Measurements from ENCODE around the gene FIG4.
"Not testable (repeated sequence)": the region's sequence is repeated elsewhere in the genome, so short reads cannot be mapped to it uniquely, and the experiment has no call there.

FIG4 gene

DNA sequence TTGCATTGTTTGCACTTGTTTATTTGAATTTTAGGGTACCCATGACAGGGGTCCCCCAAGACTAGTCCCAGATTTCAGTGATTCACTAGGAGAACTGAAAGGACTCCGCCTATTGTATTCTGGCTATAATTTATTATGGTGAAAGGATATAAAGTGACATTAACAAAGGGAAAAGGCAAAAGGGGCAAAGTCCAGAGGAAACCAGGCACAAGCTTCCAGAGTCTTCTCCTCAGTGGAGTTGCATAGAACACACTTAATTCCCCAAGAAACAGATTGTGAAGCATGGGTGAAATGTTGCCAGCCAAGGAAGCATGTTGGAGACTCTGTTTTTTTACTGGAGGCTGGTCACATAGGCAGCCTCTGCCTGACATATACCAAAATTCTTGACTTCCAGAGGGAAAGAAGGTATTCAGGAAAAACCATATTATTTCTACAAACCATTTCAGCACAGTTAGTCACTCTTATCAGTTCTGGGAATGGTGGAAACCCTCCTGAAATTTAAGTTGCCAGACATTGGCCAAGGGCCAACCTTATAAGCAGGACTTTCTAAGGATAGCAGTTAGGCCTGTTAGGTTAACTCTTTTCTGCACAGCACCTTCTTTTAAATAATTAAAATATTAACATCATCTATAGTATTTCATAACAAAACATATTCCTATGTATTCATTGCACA, 71.8 kb downstream of the FIG4 start:
- DNase-seq: no peak

DNA sequence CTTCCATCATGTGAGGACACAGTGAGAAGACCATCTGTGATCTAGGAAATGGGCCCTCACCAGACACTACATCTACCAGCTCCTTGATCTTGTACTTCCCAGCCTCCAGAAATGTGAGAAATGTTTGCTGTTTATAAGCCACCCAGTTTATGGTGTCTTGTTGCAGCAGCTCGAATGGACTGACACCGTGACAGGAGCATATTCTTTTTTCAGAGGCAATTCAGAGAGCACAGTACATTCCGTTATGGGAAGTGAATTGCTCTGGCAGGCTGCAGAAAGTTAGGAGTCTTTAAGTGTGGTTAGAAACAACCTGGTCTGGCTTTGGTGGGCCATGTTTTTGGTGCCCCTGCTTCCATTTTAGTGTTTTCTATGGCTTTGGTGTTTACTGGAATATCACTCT, 75.1 kb downstream of the FIG4 start:
- DNase-seq: no peak

DNA sequence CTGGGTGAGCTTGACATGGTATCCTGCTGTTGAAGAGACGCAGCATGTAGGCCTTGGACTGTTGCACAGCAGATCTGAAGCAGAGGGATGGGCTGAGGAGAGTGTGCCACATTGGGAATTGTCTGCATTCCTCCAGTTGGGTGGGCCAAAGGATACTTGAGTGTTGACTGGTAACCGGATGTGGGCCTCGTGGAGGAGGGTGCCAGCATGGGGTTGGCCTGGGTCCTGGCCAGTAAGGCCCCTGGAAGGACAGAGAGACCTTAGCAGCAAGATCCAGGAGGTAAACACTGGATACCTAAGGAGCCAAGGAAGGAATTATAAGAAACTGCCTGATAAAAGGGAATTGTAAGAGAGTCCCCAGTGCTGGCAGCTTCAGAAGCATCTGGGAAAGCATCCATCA, 76.9 kb downstream of the FIG4 start:
- DNase-seq: no peak

DNA sequence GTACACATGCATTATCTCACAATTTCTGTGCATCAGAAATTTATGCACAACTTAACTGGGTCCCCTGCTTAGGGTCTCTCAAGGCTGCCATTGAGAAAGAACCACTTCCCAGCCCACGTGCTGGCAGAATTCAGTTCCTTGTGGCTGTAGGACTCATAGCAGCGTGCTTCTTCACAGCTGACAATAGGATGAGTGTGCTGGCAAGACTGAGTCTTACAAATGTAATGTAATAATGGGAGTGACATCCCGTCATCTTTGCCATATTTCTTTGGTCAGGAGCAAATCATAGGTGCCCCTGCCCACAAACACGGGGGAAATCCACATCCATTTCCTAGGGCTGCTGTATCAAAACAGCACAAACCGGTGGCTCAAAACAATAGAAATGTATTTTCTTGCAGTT, 77.4 kb downstream of the FIG4 start:
- DNase-seq: no peak

DNA sequence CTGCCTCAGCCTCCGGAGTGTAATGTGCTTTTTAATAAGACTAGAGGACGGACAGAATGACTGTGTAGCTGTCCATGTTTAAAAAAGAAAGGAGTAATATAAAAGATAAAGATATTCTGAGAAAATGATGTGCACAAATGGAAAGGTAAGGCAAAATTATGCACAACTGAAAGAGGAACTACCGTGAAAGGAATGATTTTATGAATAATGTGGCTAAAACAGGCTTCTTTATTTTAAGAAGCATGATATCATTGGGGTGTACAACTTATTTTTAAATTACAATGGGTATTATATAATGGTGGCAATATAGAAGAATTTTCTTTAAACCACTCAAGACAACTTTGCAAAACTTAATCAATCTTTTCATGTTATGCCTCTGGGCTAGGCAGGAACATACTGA, 78.1 kb downstream of the FIG4 start:
- DNase-seq: no peak

DNA sequence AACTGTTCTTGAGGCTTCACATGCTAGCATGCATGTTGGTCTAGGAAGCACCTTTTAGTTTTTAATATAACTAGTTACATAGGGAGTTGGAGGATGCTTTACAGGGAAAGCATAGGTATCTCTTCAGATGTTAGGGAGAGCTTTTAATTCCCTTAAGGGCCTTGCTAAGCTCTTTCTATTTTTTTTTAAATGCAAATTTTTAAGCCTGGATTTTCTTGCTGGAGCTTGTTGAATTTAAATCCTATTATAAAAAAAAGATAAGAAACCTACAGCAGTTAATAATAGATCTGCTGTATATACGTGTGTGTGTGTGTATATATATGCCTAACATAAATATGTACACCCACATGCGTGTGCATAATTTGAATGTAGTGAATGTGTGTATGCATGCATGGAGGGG, 79.0 kb downstream of the FIG4 start:
- no peak for DNase-seq

DNA sequence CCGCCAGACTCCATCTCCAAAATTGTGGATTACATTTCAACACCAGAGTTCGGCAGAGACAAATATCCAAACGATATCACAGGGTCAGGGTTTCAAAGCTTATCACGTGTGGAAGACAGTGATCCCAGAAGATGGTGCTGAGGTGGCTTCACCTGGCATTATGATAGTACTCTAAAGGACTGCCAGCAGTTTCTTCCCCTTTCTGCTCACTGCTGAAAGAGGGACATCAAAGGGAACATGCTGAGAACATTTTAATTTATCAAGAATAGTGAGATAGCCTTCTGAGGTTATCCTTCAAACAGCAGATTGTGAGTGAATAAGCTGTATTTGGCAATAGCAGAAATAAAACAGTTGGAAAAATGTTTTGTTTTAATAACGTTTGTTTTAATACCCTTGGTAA, 79.7 kb downstream of the FIG4 start:
- DNase-seq: no peak

DNA sequence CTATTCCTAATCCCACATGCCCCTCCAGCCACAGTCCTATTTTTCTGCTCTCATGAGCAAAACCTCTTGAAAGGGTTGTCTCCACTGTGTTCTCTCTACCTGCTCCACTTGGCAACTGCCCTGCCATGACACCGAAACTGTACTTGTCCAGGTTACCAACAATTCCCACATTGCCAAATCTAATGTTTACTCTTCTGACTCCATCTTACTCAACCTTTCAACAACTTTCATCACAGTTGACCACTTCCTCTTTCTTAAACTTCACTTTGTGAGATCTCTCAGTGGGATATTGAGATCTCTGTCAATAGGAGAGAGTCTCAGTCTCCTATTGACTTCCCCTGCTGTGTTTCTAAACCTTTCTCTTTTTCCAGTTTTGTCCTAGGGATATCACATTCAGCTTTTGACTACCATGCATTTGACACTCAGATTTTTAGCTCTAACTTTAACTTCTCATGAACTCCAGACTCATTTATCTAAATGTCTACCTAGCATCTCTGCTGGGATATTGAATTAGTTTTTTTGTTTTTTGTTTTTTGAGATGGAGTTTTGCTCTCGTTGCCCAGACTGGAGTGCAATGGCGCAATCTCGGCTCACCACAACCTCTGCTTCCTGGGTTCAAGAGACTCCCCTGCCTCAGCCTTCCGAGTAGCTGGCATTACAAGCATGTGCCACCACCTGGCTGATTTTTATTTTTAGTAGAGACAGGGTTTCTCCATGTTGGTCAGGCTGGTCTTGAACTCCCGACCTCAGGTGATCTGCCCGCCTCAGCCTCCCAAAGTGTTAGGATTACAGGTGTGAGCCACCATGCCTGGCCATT, 81.1 kb downstream of the FIG4 start:
- not testable (repeated sequence) for DNase-seq

DNA sequence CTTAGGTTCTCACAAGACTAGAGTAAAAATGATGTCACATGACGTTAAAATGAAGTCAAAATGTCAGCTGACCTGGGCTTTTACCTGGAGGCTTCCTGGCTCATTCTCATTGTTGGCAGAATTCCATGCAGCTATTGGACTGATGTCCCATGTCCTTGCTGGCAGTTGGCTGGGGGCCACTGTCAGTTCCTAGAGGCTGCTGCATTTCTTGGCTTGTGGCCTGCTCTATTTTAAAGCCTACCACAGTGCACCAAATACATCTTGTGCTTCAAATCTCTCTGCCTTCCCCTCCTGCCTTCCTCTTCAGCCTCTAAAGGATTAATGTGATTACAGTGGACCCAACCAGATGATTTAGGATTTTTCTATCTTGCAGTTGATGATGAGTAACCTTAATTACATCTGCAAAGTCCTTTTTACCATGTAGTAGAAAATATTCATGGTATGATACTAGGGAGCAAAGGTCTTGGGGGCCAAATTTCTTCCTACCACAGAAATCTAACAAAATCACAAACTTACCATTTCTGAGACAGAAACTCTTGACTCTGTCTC, 81.9 kb downstream of the FIG4 start:
- no peak for DNase-seq

DNA sequence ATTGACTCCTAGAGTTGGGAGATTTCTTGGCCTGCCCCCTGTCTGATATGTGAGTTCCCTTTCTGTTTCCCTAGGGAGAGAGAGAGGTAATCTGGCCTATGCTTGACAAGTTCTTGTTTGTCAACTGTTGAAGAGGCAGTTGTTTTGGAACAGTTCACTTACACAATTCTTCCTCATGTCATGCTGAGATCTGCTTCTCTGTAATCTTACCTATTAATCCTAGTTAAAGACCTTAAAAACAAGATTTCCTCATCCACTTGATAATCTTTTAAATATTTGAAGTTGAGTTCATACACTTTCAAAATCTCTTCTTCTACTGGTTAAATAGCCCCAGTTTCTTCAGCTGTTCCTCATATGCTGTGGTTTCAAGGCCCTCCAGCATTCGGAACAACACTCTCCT, 89.9 kb downstream of the FIG4 start:
- DNase-seq: no peak

DNA sequence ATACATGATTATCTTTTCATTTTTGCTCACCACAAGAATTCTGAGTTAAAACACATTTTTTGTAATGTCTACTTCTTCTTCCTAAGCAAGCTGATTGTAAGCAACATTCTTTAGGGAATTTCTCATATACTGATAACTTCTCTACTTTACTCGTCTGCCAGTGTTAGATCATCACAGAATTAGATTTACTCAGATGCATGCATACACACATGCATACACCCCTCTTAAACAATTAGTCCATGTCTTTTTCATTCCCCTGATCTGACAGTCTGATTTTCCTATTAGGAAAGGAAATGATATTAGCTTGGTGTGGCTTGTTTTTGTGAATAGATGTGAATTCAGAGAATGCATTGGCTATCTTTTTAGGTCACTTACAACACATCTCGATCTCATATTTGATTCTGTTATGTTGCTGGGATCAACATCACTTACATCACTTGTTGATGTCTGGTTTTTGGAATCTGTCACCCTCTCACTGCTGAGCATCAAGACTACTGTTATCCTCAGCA, 91.4 kb downstream of the FIG4 start:
- no peak for DNase-seq

DNA sequence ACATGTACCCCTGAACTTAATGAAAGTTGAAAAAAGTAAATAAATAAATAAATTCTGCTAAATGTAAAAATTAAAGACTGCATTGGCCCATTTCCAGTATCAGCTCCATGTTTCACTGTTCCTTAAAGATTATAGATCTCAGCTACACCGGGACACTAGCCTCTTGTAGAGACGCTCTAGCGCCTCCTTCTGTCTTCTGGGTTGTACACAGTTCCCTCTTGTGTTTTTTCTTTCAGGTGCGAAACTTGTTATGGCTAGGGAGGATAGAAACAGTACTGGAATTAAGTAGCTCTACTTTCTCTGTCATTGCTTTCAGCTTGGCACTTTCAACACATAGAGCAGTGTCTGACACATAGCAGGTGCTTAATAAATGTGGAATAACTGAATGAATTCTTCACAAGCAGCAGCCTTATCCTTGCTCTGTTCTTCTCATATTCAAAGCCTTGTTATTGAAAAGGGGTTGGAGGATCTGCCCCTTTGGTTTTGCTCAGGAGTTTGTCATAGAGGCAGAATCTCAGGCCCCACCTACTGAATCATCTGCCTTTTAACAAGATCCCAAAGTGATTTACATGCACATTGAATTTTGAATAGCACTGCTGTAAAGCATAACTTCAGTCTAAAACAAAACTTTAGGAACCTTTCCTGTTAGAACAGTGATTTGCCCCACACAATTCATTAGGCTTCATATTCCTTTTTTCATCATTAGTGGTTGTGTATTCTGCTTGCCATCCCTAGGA, 92.3 kb downstream of the FIG4 start:
- no peak for DNase-seq

DNA sequence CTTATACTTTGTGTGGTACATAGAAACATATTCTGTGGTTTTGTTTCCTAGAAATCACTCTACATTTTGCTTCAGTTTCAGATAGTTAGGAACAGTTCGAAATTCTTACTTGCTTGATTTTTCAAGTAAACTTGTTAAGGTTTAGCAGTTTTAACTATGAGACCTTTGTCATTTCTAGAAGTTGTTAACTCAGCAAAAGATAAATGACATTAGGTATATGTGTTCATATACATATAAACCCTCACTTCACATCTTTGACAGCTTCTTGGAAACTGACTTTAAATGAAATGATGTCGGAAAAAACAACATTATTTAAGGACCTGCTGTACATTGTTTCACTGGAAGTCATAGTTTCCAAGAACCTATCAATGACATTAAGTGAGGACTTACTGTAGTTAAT, 96.2 kb downstream of the FIG4 start:
- no peak for DNase-seq

DNA sequence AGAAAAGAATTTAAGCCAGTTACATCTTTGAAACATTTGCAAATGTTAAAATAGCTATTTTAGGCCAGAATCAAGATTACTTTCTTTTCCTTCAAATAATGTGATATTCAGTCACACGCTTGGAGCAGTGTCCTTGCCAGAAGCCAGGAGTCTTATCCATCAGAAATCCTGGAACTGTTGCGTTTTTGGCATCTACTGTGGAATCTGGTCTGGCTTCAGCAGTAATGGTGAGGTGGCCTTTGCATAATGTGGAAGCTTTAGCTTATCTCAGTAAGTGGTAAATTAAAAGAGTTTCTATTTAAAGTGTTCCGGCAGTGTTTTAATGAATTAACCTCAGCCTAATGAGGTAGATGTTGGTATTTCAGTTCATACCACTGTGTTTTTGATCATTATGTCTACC, 97.6 kb downstream of the FIG4 start:
- DNase-seq: no peak

DNA sequence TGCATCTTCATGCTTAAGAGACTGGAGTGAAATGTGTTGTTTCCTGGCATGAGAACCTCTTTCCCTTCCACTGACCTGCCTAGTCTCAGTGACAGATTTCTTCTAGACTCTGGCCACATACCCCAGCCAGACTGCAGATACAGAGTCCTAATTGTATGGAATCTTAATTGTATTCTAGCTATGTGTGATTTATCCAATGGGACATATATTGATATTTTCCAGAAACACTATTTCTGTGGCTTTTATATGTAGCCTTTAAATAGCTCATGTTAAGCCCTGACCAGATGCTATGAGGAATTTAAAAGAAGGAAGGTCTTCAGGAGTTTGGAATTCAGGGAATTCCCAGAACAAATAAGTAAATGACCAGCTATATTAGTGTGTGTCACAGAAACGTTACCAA, 99.0 kb downstream of the FIG4 start:
- DNase-seq: no peak

DNA sequence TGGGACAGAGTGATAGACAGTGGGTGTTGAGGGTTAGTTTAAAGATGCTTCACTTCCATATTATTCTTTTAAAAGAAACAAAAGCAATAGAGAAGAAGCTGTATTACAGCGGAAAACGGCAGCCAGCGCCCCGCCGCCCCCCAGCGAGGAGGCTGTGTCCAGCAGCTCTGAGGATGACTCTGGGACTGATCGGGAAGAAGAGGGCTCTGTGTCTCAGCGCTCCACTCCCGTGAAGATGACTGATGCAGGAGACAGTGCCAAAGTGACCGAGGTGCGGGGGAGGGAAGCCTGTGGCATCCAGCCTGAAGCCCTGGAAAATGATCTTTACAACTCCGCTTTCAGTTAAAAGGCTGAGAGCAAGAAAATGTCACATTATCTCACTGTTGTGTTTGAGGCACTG, 100.2 kb downstream of the FIG4 start:
- DNase-seq: no peak

DNA sequence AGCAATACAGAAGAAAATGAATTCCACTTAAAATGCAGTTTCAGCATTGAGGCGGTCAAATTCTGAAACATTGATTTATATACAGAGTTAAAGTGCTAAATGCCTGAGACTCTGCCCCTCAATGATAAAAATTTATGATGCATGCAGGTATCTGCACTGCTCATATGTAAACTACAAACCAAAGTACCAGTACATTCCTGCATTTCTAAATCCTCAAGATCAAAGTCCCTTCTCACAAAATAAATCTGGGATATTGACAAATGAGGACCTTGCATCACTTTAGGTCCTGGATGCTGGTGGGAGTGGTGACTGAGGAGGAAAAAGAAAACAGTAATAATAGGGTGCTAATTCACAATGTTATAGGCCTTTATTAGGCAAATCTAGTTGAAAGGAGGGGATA, 101.9 kb downstream of the FIG4 start:
- DNase-seq: no peak

DNA sequence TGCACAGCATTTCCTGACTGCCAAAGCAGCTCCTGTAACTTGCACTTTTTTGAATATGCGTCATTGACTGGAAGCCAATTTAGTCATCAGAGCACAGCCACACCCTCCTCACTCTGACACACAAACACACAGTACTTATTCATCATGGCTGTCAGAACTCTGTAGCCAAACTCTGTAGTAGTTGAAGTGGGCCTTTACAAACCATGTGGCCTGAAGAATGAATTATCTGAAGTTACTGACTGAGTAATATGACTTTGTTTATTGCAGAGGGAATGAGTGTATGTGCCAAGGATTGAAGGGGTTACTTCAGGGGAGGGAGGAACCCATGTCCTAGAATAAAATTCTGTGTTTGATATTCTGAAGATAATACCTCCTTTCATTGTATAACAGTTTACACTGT, 102.7 kb downstream of the FIG4 start:
- no peak for DNase-seq

DNA sequence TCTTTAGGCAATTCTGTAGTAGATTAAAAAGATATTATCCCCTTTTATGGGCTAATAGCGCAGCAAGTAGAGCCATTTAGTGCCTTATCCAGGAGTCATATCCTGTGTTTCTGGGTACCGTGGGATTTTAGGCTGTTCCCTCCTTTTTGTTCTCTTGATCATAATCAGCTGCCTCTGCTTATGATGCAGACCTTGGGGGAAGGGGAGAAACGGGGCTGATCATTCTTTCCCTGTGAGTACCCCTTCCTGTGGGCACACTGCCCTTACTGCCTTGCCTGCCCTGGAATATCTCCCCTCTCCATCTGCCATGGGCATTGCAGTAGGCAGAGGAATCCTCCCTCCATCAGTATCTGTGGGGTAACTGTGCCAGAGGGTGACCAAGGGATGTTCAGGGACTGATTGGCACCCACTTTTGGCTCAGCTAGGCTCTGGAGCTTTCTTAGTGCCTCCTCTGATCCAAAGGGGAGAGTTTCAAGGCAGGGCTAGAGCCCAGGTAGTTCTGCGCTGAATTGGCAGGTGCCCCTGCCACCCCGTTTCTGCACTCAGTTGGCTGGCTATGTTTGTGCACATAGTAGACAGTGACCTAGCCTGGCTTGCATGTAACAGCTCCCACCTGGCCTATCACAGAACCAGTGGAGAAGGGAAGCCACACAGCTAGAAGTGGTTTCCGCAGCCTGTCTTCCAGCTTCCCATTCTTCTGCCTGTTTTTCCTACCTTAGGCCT, 103.3 kb downstream of the FIG4 start:
- no peak for DNase-seq

DNA sequence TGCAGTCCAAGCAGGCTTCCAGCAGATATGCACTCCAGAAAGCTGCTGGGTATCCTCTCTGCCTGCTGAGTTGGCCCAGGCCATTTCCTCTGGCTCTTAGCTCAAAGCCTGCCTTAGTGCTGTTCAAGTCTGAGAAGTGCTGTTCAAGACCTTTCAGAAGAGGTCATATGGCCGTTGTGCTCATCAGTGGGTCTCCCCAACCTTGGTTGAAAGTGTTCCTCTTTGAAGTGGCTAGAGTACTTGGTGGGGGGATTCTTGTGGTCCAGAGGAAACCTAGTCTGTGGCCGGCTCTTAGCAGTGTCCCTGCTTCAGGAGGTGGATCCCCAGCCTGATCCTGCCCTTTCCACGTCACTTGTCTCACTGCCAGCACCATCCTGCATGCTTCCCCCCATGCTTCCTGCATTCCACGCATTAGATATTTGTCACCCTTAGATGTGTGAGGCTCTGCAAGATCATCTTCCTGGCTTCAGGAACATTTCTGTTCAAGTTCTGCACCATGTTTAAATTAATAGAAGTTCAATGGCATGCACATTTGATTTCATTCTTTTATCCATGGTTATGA, 105.0 kb downstream of the FIG4 start:
- no peak for DNase-seq

DNA sequence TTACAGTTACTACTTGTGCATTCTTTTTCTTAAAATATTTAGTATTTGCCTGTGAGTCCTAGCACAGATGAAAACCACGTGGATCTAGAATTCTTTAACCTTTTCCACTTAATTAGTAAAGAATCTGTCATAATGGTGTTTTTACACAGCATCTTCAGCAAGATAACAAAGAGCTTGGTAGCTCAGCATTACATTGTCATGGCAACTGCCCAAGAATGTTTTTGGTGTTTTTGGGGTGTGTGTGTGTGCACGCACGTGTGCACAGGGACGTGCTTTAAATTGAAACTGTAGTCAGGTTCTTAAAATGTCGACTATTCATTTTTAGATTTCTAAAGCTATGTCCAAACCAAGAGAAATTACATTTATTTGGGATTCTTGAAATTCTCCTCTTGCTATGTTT, 108.0 kb downstream of the FIG4 start:
- no peak for DNase-seq

DNA sequence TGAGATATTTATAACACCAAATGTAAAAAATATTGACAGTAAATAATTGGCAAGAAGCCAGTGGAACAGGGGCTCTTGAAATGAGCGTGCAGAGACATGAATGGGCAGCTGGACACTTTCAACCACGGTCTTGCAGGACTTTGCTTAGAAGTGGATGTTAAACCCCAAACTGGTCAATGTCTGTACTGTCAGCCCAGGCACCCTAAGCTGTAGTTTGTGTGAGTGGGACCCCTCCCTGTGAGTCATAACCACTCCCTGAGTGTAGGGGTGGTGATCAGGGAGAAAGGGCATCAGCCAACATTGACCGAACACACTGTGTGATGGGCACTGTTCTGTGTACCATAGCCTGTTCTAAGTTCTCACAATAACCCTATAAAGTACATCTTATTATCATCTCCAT, 108.6 kb downstream of the FIG4 start:
- no peak for DNase-seq

DNA sequence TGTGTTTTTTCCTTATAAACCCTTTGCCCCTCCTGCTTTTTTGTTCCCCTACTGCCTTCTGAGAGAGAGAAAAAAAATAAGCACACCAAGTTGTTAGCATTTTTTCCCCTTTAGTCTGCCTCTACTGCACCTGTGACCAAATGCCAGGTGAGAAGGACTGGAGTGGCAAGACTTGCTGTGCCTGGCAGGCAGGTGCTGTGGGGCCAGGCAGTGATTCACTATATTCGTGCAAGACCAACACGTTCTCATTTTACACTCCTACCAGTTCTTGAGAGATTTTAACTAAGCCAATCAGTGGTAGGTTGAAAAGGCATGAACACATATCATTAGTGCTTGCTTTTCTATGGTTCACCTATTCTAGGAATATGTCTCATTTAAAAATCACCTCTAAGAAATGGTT, 109.7 kb downstream of the FIG4 start:
- no peak for DNase-seq

All from NK-92 treated with Interleukin-12 subunit alpha and Interleukin-12 subunit beta, amount 100 ng/mL, for 24 hours (cell line).